ENCODE data around the gene CCDC34.

CCDC34 gene

DNA sequence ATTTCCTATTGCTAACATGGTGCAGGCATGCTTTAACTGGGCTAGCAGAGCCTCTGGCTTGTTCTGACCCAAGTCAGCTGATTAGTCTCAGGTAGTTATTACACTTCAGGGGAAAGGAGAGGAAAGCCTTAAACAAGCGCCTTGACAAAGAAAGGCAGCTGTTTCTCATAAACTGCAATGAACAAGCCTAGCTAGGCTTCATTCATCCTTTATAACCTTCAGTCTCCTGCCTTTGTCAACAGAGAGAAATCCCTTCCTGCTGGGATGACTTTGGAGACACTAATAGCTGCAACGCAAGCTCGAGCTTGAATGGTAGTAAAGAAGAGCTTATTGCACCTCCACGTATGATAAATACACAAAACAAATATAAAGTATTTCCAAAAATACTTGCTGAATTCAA, 68.4 kb downstream of the CCDC34 start:
- Histone ChIP-seq H3K9ac (ENCODE audit: low read length) (no peak overlapping the region), H3F3A (ENCODE audit: insufficient read depth, low read length) (no peaks in the 10 kb centered on the region), H3K27ac (ENCODE audit: low read depth, low read length, poor library complexity, severe bottlenecking) (no peak overlapping the region), H3K36me3 (ENCODE audit: insufficient read depth, low read length) (no peaks in the 10 kb centered on the region; the same call in 1 of the 2 replicates), H3K4me3 (ENCODE audit: low read depth, low read length, poor library complexity, severe bottlenecking) (no peak overlapping the region), H3K9me2 (ENCODE audit: low read depth, low read length) (no peaks in the 10 kb centered on the region), H4K20me1 (ENCODE audit: insufficient read depth, low read length) (no peaks in the 10 kb centered on the region), H3K4me2 (ENCODE audit: low read length) (no peak overlapping the region), H3K9me3 (ENCODE audit: low read length) (peaks cover 16% of the 10 kb centered on the region), H3K4me1 (ENCODE audit: insufficient read depth, low read length, severe bottlenecking) (no peaks in the 10 kb centered on the region), H2AFZ (ENCODE audit: low read length) (no peak overlapping the region), H3K79me2 (ENCODE audit: insufficient read depth, low read length) (no peaks in the 10 kb centered on the region), H3K27me3 (ENCODE audit: insufficient read depth, low read length) (no peaks in the 10 kb centered on the region)
- TF ChIP-seq EZH2 (IDR thresholded peaks at IDR 0.05; ENCODE audit: borderline replicate concordance, low read length) (no peak), CTCF (IDR thresholded peaks at IDR 0.05; ENCODE audit: low read length) (no peak)

- Histone ChIP-seq H3K27me3 (ENCODE audit: insufficient read depth, low read length) (no peaks in the 10 kb centered on the region), H3K4me2 (ENCODE audit: low read length) (no peak overlapping the region)
- TF ChIP-seq CTCF (IDR thresholded peaks at IDR 0.05; ENCODE audit: low read length) (no peak), EZH2 (IDR thresholded peaks at IDR 0.05; ENCODE audit: borderline replicate concordance, low read length) (no peak)
Observed at GRCh38 chr11:27293515-27294417, 69.2 kb downstream of the CCDC34 start.

DNA sequence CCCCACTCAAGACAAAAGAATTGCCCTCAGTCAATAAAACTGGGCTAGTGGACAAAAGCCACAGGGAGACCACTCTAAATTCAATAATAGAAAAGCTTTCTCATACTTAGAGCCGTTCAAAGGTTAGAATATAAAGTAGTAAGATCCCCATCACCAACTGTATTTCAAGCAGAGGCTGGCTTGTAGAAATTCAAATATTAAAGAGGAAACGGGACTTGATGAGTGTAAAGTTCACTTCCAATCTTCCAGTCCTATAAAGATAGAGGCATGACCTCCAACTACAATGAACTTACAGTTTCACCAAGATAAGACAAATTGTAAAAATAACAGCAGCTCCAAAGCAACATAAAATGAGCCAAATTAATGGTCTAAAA, 70.4 kb downstream of the CCDC34 start:
- Histone ChIP-seq H3K9me3 (ENCODE audit: low read length) (peaks cover 16% of the 10 kb centered on the region), H3K27ac (ENCODE audit: low read depth, low read length, poor library complexity, severe bottlenecking) (no peak overlapping the region), H2AFZ (ENCODE audit: low read length) (no peak overlapping the region), H3K9me2 (ENCODE audit: low read depth, low read length) (no peaks in the 10 kb centered on the region), H3K27me3 (ENCODE audit: insufficient read depth, low read length) (no peaks in the 10 kb centered on the region), H3K4me2 (ENCODE audit: low read length) (no peak overlapping the region), H3K79me2 (ENCODE audit: insufficient read depth, low read length) (no peaks in the 10 kb centered on the region), H3K4me1 (ENCODE audit: insufficient read depth, low read length, severe bottlenecking) (no peaks in the 10 kb centered on the region), H4K20me1 (ENCODE audit: insufficient read depth, low read length) (no peaks in the 10 kb centered on the region), H3K9ac (ENCODE audit: low read length) (no peak overlapping the region), H3F3A (ENCODE audit: insufficient read depth, low read length) (no peaks in the 10 kb centered on the region), H3K36me3 (ENCODE audit: insufficient read depth, low read length) (no peaks in the 10 kb centered on the region; the same call in 1 of the 2 replicates), H3K4me3 (ENCODE audit: low read depth, low read length, poor library complexity, severe bottlenecking) (no peak overlapping the region)
- TF ChIP-seq EZH2 (IDR thresholded peaks at IDR 0.05; ENCODE audit: borderline replicate concordance, low read length), result no peak
- TF ChIP-seq CTCF (IDR thresholded peaks at IDR 0.05; ENCODE audit: low read length), result no peak

More at GRCh38 chr11:27293515-27294417, 69.2 kb downstream of the CCDC34 start:
- Histone ChIP-seq H2AFZ (ENCODE audit: low read length) (no peak overlapping the region), H4K20me1 (ENCODE audit: insufficient read depth, low read length) (no peaks in the 10 kb centered on the region), H3K4me3 (ENCODE audit: low read depth, low read length, poor library complexity, severe bottlenecking) (no peak overlapping the region), H3F3A (ENCODE audit: insufficient read depth, low read length) (no peaks in the 10 kb centered on the region), H3K4me1 (ENCODE audit: insufficient read depth, low read length, severe bottlenecking) (no peaks in the 10 kb centered on the region), H3K36me3 (ENCODE audit: insufficient read depth, low read length) (no peaks in the 10 kb centered on the region; the same call in 1 of the 2 replicates), H3K27ac (ENCODE audit: low read depth, low read length, poor library complexity, severe bottlenecking) (no peak overlapping the region), H3K9me2 (ENCODE audit: low read depth, low read length) (no peaks in the 10 kb centered on the region), H3K9me3 (ENCODE audit: low read length) (peaks cover 16% of the 10 kb centered on the region), H3K79me2 (ENCODE audit: insufficient read depth, low read length) (no peaks in the 10 kb centered on the region), H3K9ac (ENCODE audit: low read length) (no peak overlapping the region)

Measured in OCI-LY1 (cell line).